Glutamatergic neuron (in vitro differentiated cells): ENCODE results near the gene ATF3. TPM values are rescaled to one million over a fixed set of nuclear protein-coding genes. Genes with fewer than 3 reads are reported as not detected.

ENCODE experiments used
- DNase-seq: peaks from one replicate; pipeline ENCODE4 v3.0.0; 2022
- H3K27ac Mint-ChIP-seq: one replicate; pipeline ENCODE4 v1.8.0; 2020; ENCODE audit warnings: mild to moderate bottlenecking, mixed read lengths, inconsistent platforms; ENCODE audit not compliant: unreplicated experiment
- H3K27me3 Mint-ChIP-seq: one replicate; pipeline ENCODE4 v1.8.0; 2020; ENCODE audit warnings: mild to moderate bottlenecking, moderate library complexity, mixed read lengths, inconsistent platforms; ENCODE audit not compliant: unreplicated experiment
- H3K36me3 Mint-ChIP-seq: one replicate; pipeline ENCODE4 v1.8.0; 2020; ENCODE audit warnings: mild to moderate bottlenecking, mixed read lengths, inconsistent platforms; ENCODE audit not compliant: unreplicated experiment
- H3K4me1 Mint-ChIP-seq: one replicate; pipeline ENCODE4 v1.8.0; 2020; ENCODE audit warnings: mild to moderate bottlenecking, low read depth, mixed read lengths, inconsistent platforms; ENCODE audit not compliant: unreplicated experiment
- H3K4me3 Mint-ChIP-seq: one replicate; pipeline ENCODE4 v1.8.0; 2020; ENCODE audit warnings: mild to moderate bottlenecking, mixed read lengths, inconsistent platforms; ENCODE audit not compliant: unreplicated experiment
- H3K9me3 Mint-ChIP-seq: one replicate; pipeline ENCODE4 v1.8.0; 2020; ENCODE audit warnings: mild to moderate bottlenecking, moderate library complexity, mixed read lengths, inconsistent platforms; ENCODE audit not compliant: unreplicated experiment
- CTCF ChIP-seq: fragments of 200-600 bp; sonication (generic); IDR thresholded peaks from one replicate; pipeline ENCODE4 v1.5.0; 2021; ENCODE audit not compliant: partially characterized antibody, unreplicated experiment
- total RNA-seq: library from RNA; stranded (reverse); fragmentation: NEBNext Ultra II Directional; extraction: Animal tissue kit (Norgen Biotek cat#: 25700); gene quantifications from one replicate; pipeline ENCODE4 v1.2.1, GENCODE V29; 2021; ENCODE audit not compliant: unreplicated experiment

Gene ATF3
- total RNA-seq, 1 donor from 2014 or later: 35.3 TPM

- Mint-ChIP-seq H3K27ac (peak overlapping the region; percentile 48), H3K4me3 (peak overlapping the region; percentile 93), H3K9me3 (peaks cover 8% of the 10 kb centered on the region), H3K27me3 (peaks cover 19% of the 10 kb centered on the region), H3K4me1 (peaks cover 25% of the 10 kb centered on the region), H3K36me3 (no peaks in the 10 kb centered on the region)
- TF ChIP-seq CTCF: peak; percentile 81
- peak; percentile 83 for DNase-seq
Observed at GRCh38 chr1:212608959-212609700, 569 bp downstream of the ATF3 start.

- peak overlapping the region; percentile 72 for H3K27ac Mint-ChIP-seq
- peak; percentile 0 for TF ChIP-seq CTCF
- H3K4me1 Mint-ChIP-seq: peaks cover 25% of the 10 kb centered on the region
Observed at GRCh38 chr1:212609701-212610574, 1.4 kb downstream of the ATF3 start.

GRCh38 chr1:212610575-212610967 lies 2.0 kb downstream of the ATF3 start:
- peaks cover 8% of the 10 kb centered on the region for H3K9me3 Mint-ChIP-seq
- no peaks in the 10 kb centered on the region for H3K36me3 Mint-ChIP-seq
- TF ChIP-seq CTCF: no peak
- H3K4me1 Mint-ChIP-seq: peaks cover 25% of the 10 kb centered on the region
- peak overlapping the region; percentile 93 for H3K4me3 Mint-ChIP-seq
- no peak for DNase-seq
- no peak overlapping the region for H3K27ac Mint-ChIP-seq
- H3K27me3 Mint-ChIP-seq: peaks cover 19% of the 10 kb centered on the region

More at GRCh38 chr1:212609701-212610574, 1.4 kb downstream of the ATF3 start:
- peaks cover 8% of the 10 kb centered on the region for H3K9me3 Mint-ChIP-seq
- H3K4me3 Mint-ChIP-seq: peak overlapping the region; percentile 93
- no peak for DNase-seq
- peaks cover 19% of the 10 kb centered on the region for H3K27me3 Mint-ChIP-seq
- no peaks in the 10 kb centered on the region for H3K36me3 Mint-ChIP-seq

- Mint-ChIP-seq H3K36me3 (peaks cover 5% of the 10 kb centered on the region), H3K27me3 (peaks cover 16% of the 10 kb centered on the region), H3K4me1 (peaks cover 21% of the 10 kb centered on the region), H3K4me3 (peak overlapping the region; percentile 93), H3K9me3 (peaks cover 8% of the 10 kb centered on the region), H3K27ac (no peak overlapping the region)
- no peak for DNase-seq
- no peak for TF ChIP-seq CTCF
Observed at GRCh38 chr1:212611000-212611948, 2.7 kb downstream of the ATF3 start.
